Stimulated activated CD4-positive, alpha-beta T cell treated with anti-CD3 and anti-CD28 coated beads, Interleukin-12 subunit alpha, Interleukin-12 subunit beta, amount 100 ng/mL, for 4 hours (primary cell): ENCODE data around the gene FAM120A.

Experiments used
- DNase-seq: peaks from one replicate; pipeline ENCODE4 v3.0.0-alpha.2; 2020

FAM120A gene

GRCh38 chr9:93451849-93452709 lies 594 bp downstream of the FAM120A start:
- peak; percentile 45 for DNase-seq

- DNase-seq = no peak
Observed at GRCh38 chr9:93452710-93453046, 1.2 kb downstream of the FAM120A start.

- peak; percentile 74 for DNase-seq
Observed at GRCh38 chr9:93453047-93453914, 1.8 kb downstream of the FAM120A start, which contains the start of gene FAM120AOS. FAM120AOS (minus strand) TSS chr9:93453581; CDS start chr9:93452709, 872 bp downstream.

DNA sequence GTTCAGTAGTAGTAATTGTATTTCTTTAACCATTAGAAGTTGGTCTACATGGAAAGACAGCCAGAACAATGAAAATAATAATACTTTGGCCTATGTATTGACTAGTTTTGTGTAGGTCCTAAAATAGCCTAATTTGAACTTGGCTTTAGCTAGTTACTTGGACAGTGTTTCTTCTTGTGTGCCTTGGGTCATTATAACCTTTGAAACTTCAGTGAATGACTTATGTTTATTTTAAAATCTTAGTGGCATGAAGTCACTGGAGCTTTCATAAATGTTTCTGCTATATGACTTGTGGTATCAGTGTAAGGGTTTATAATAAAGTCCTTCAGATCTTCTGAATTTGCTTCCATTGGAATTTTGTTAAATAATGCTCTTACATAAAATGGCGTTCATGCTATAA lies 4.5 kb downstream of the FAM120A start:
- no peak for DNase-seq

GRCh38 chr9:93456504-93456903 lies 5.0 kb downstream of the FAM120A start:
- no peak for DNase-seq

DNA sequence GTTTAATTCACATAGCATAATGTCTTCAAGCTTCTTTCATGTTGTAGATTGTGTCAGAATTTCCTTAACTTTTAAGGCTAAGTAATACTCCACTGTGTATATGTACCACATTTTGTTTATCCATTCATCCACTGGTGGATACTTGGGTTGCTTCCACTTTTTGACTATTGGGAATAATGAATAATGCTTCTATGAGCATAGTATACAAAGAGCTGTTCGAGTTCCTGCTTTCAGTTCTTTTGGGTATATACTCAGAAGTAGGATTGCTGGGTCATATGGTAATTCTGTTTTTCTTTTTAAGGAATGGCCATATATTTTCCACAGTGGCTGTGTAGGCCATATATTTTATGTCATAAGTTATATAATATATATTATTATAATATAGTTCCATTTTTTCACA lies 5.5 kb downstream of the FAM120A start:
- no peak for DNase-seq

DNA sequence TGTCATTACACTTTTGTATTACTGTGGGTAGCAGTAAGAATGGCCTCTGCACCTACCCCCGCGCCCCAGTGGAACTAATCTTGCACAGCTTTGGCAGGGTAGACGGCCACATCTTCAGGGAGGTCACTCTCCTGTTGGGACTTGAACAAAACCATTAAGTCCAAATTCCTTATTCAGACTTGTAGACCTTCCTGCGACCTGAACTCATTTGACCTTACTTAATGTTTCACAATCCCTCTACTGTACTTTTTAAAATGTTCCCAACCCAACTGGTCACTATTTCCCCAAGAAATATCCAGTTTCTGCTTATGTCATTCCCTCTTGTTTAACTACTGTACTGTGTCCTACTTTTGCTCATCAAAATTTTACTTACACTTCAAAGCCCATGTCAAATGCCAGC lies 7.2 kb downstream of the FAM120A start:
- no peak for DNase-seq

DNA sequence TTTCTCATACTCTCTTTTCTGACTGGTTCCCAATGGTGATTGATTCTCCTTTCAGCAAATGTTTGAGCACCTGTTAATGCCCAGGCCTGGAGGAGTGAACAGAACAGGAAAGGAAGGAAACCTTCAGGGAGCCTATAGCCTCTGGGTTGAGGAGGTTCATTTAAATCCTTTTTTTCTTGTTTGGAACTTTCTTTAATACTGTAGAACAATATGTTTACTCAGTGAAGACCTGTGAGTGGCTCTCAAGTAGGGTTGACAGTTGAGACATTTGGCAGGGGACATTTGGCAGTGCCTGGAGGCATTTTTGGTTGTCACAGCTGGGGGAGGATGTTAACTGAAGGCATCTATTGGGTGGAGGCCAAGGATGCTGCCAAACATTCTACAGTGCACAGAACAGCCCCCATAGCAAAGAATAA lies 8.0 kb downstream of the FAM120A start:
- DNase-seq = no peak

DNA sequence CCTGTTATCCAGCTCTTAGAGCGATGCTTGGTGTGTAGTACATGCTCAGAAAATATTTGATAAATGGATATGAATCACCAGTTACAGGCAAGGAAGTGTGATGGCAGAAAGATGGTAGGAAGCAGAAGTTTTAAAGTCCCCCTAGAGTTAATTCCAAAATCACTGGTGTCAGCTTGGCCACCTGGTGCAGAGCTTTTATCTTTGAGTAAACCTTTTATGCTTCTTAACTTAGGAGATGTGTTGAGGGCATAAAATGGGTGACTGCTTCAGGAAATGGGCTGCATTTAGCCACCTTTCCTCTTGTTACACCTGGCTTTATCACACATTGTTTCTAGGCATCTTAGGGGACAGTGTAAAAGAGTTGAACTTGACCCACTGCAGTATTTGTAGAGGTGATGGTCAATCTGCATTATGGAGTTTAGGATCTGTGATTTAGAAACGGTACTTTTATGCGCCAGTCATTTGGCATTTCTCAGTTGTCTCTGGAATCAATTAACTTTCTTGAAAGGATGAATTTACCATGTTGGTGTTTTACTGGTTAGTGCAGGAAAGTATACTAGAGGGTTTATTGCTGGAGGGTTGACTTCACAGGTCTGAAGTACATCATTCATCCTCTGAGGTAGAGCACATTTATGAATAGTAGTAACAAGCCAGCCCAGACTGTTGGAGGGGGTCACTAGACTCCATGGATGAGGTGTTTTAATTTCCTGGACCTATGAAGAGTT lies 9.4 kb downstream of the FAM120A start:
- no peak for DNase-seq

DNA sequence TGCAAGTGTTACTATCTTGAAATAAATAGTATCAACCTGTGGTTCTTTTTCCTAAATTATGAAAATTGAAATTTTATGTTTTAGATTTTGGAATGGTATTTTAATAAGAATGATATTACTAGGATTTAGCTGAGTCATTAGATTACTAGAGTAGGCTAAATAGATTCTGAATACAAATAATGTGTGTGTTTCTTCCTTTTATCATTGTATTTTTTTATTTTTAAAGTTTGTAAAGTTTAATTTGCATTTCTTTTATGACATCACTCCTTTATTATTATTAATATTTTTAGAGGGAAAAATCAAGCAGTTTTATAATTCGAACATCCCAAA lies 9.9 kb downstream of the FAM120A start:
- no peak for DNase-seq

- DNase-seq = no peak
Observed at GRCh38 chr9:93461821-93462220, 10.3 kb downstream of the FAM120A start.

DNA sequence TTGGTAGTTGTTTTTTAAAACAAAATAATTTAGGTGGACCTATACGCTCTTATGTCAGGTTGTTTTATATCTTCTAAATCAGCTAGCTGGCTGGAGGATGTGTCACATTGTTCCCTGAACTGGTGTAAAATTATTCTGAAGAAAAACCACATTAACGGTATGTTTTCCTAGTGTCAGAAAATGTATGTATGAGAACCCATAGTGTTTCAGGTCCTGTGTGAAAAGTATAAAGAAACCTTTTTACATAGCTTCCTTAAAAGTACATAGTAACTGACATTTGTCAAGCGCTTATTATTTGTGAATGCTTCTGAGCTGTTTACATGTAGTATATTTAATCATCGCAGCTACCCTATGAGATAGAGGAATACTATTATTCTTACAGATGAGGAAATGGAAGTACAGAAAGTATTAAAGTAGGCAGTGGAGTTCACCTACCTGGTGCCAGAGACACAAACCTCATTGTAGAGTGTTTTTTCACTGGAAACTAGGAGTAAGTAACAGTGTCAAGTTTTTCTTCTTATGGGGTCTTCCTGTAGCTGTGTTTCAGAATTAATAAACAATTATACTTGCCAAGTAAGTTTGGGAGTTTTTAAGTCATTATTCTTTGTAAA lies 12.3 kb downstream of the FAM120A start:
- DNase-seq = no peak

DNA sequence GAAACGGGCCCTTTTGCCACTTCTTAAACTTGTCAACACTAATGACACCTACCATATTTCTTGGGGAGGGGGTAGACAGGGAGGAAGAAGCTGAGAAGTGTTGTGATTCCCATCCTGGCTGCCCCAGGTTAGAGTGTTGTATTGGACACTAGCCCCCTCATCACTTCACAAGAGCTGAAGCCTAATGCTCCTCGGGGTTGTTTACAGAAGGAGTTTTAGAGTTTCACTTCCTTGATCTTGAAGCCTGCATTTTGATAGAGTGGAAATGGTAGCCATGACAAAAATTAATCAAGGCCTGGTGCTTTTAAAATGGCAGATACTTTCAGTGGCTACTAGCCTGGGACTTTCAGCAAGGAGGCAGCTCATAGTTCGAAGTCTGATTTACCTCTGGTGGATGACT lies 12.9 kb downstream of the FAM120A start:
- DNase-seq = no peak

GRCh38 chr9:93464876-93465275 lies 13.4 kb downstream of the FAM120A start:
- no peak for DNase-seq

- no peak for DNase-seq
Observed at GRCh38 chr9:93465855-93466254, 14.4 kb downstream of the FAM120A start.

DNA sequence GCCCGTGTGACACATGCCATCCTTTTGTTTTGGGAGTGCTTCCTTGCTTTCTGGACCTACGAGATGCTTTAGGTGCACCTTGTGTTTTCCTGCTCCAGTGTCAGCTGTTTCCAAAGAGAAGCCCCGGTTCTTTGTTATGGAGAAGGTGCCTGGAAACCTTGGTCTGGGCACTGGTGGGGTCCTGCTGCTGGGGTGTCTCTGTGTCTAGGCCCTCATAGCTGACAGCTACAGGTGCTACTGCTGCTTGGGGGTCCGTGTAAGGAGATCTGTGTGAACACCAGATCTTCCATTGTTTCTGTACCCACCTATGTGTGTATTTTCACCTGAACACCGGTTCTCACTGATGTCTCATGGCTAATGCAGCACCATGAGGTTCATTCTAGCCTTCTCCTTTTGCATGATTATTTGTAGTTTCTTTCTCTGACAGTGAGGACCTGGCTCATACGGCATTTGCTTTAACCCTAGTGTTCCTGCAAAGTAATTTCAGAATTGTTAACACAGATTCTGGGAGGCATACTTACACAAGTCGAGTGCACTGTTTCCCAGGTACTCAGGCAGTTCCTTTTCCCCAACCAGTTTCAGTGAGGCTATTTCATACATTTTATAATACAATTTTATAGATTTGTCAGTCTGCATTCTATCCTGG lies 15.1 kb downstream of the FAM120A start:
- no peak for DNase-seq

- no peak for DNase-seq
Observed at GRCh38 chr9:93467062-93467416, 15.6 kb downstream of the FAM120A start.

GRCh38 chr9:93467462-93467861 lies 16.0 kb downstream of the FAM120A start:
- DNase-seq = no peak

- no peak for DNase-seq
Observed at GRCh38 chr9:93468763-93469456, 17.4 kb downstream of the FAM120A start.

- DNase-seq = no peak
Observed at GRCh38 chr9:93470391-93470790, 18.9 kb downstream of the FAM120A start.

GRCh38 chr9:93471124-93471523 lies 19.6 kb downstream of the FAM120A start:
- no peak for DNase-seq

GRCh38 chr9:93473411-93473810 lies 21.9 kb downstream of the FAM120A start:
- no peak for DNase-seq
